ENCODE measurements around the gene LZTR1.

LZTR1 gene

GRCh38 chr22:21016644-21017420, 34.7 kb downstream of the LZTR1 start:
- no peak for DNase-seq

GRCh38 chr22:21018314-21018713, 36.2 kb downstream of the LZTR1 start:
- DNase-seq = no peak

- no peak for DNase-seq
Observed at GRCh38 chr22:21020802-21021429, 38.8 kb downstream of the LZTR1 start.

GRCh38 chr22:21022507-21022906, 40.4 kb downstream of the LZTR1 start:
- DNase-seq = no peak

GRCh38 chr22:21022955-21023614, 41.0 kb downstream of the LZTR1 start:
- no peak for DNase-seq

- no peak for DNase-seq
Observed at GRCh38 chr22:21025266-21025665, 43.2 kb downstream of the LZTR1 start.

- no peak for DNase-seq
Observed at GRCh38 chr22:21025763-21026755, 44.0 kb downstream of the LZTR1 start.

GRCh38 chr22:21026783-21027692, 44.9 kb downstream of the LZTR1 start:
- peak; percentile 76 for DNase-seq

GRCh38 chr22:21028277-21029251, 46.5 kb downstream of the LZTR1 start:
- DNase-seq = peak; percentile 70

GRCh38 chr22:21029486-21030025, 47.5 kb downstream of the LZTR1 start:
- no peak for DNase-seq

GRCh38 chr22:21030032-21030431, 47.9 kb downstream of the LZTR1 start:
- no peak for DNase-seq

- no peak for DNase-seq
Observed at GRCh38 chr22:21030621-21031544, 48.8 kb downstream of the LZTR1 start.

GRCh38 chr22:21031545-21032036, 49.5 kb downstream of the LZTR1 start:
- no peak for DNase-seq

GRCh38 chr22:21032037-21032867, 50.2 kb downstream of the LZTR1 start, which contains the start of gene SLC7A4:
TSS of gene SLC7A4 (minus strand) at chr22:21032561. CDS start at chr22:21031812, 749 bp downstream.
- no peak for DNase-seq

- DNase-seq = no peak
Observed at GRCh38 chr22:21032868-21033688, 51.0 kb downstream of the LZTR1 start.

GRCh38 chr22:21033895-21034294, 51.8 kb downstream of the LZTR1 start:
- DNase-seq = no peak

GRCh38 chr22:21034989-21035388, 52.9 kb downstream of the LZTR1 start:
- no peak for DNase-seq

All from NCI-H524 treated with DMSO at 0.1 percent for 48 hours (cell line).